CD4-positive, alpha-beta T cell (primary cell): Measurements from ENCODE around the gene LRRC1. TPM values are rescaled to one million over a fixed set of nuclear protein-coding genes. Genes with fewer than 3 reads are reported as not detected.

Source experiments
- ATAC-seq: fragments of 200-7000 bp; cut with Tn5 transposase; one replicate; pipeline ENCODE4 v1.10.0; 2022; ENCODE audit warnings: mild to moderate bottlenecking; ENCODE audit not compliant: poor library complexity
- CTCF ChIA-PET: fragments of 350-600 bp; sonication (Branson Sonifier 250); formaldehyde crosslinking; loops from one replicate; lab custom pipeline; 2021; ENCODE audit warnings: antibody characterized with exemption, inconsistent platforms; lab: Charles Lee
- POLR2A ChIA-PET: fragments of 350-600 bp; sonication (Branson Sonifier 250); formaldehyde crosslinking; loops from one replicate; lab custom pipeline; 2021; ENCODE audit warnings: antibody characterized with exemption, inconsistent platforms; lab: Charles Lee
- DNase-seq, 14 experiments: peaks; one replicate each; pipeline ENCODE4 v3.0.0-alpha.2; 2013 to 2020; ENCODE audit warnings: mixed read lengths in 2 of 14
- H3K27ac ChIP-seq, 2 donors: one replicate each; pipeline versions ENCODE4 v1.5.1 to v1.7.0; 2013; ENCODE audit warnings: low read length in 2 of 2, low read depth in 1 of 2, mild to moderate bottlenecking in 1 of 2
- H3K27me3 ChIP-seq, 2 experiments: 1 replicate in 1 of 2; 2 replicates in 1 of 2; pipeline versions ENCODE4 v1.6.1 to v1.7.0; 2013; ENCODE audit warnings: low read length in 2 of 2, control low read depth in 1 of 2, mild to moderate bottlenecking in 1 of 2, moderate library complexity in 1 of 2; ENCODE audit not compliant: insufficient read depth in 2 of 2, control insufficient read depth in 1 of 2
- H3K36me3 ChIP-seq: one replicate; pipeline ENCODE4 v1.6.1; 2013; ENCODE audit warnings: low read length, control low read depth; ENCODE audit not compliant: insufficient read depth
- H3K4me1 ChIP-seq: one replicate; pipeline ENCODE4 v1.6.1; 2013; ENCODE audit warnings: low read length, control low read depth; ENCODE audit not compliant: insufficient read depth
- H3K4me3 ChIP-seq: one replicate; pipeline ENCODE4 v1.5.1; 2013; ENCODE audit warnings: mild to moderate bottlenecking, low read length, moderate library complexity
- H3K9me3 ChIP-seq, 2 experiments: 1 replicate in 1 of 2; 2 replicates in 1 of 2; pipeline versions ENCODE4 v1.6.1 to v1.7.0; 2013; ENCODE audit warnings: low read length in 2 of 2, mild to moderate bottlenecking in 2 of 2, control low read depth in 1 of 2, moderate library complexity in 1 of 2; ENCODE audit not compliant: control insufficient read depth in 1 of 2, insufficient read depth in 1 of 2
- H3K27ac Mint-ChIP-seq: one replicate; pipeline ENCODE4 v1.8.0; 2020; ENCODE audit warnings: mixed read lengths
- H3K27me3 Mint-ChIP-seq: one replicate; pipeline ENCODE4 v1.8.0; 2021; ENCODE audit warnings: mixed read lengths
- H3K36me3 Mint-ChIP-seq: one replicate; pipeline ENCODE4 v1.8.0; 2021; ENCODE audit warnings: low read depth, mixed read lengths
- H3K4me1 Mint-ChIP-seq: one replicate; pipeline ENCODE4 v1.8.0; 2021; ENCODE audit warnings: low read depth, mixed read lengths
- H3K4me3 Mint-ChIP-seq: one replicate; pipeline ENCODE4 v1.8.0; 2020; ENCODE audit warnings: mild to moderate bottlenecking, mixed read lengths
- H3K9me3 Mint-ChIP-seq: one replicate; pipeline ENCODE4 v1.8.0; 2020; ENCODE audit warnings: mixed read lengths
- intact Hi-C, 2 experiments: fragments of 100-400 bp; cut with DNase I in 1 of 2; cut with micrococcal nuclease in 1 of 2; formaldehyde crosslinking; loops; one replicate each; pipeline versions ENCODE4 v1.15.1 to v1.9.0; 2023 to 2025; cut with DNase I, micrococcal nuclease
- total RNA-seq, 174 experiments: library from RNA in 2 of 174; stranded (reverse) in 2 of 174; gene quantifications; one replicate each; pipeline ENCODE4 v1.2.3 and lab custom pipeline; 2021 to 2026
- TF ChIP-seq, protein P1 (sequence below): fragments of 200-600 bp; IDR thresholded peaks from one replicate; pipeline ENCODE4 v1.8.0; 2022; ENCODE audit warnings: antibody characterized with exemption, mild to moderate bottlenecking

LRRC1 gene
- total RNA-seq, 2 experiments from 2014 or later, result 0.78 to 1.1 TPM

DNA sequence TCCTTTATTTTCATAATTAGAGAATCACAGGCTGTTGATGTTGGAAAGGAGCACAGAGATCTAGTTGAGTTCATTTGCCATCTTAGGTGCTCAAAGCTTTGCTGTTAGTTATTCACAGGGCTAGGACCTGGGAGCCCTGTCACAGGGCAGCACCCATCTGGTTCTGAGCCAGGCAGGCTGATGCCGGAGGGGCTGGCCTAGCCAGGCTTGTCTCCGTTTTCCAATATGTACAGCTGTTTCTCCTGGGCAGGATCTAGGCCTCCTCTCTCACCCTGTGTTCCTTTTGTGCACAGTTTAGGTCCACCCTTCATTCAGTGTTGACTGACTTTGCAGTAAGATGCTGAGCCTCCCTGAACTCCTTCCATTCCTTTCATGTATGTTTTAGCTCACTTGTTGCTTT is 33.4 kb downstream of the LRRC1 start:
- ATAC-seq, result no peak
- POLR2A ChIA-PET, result no interaction called here

DNA sequence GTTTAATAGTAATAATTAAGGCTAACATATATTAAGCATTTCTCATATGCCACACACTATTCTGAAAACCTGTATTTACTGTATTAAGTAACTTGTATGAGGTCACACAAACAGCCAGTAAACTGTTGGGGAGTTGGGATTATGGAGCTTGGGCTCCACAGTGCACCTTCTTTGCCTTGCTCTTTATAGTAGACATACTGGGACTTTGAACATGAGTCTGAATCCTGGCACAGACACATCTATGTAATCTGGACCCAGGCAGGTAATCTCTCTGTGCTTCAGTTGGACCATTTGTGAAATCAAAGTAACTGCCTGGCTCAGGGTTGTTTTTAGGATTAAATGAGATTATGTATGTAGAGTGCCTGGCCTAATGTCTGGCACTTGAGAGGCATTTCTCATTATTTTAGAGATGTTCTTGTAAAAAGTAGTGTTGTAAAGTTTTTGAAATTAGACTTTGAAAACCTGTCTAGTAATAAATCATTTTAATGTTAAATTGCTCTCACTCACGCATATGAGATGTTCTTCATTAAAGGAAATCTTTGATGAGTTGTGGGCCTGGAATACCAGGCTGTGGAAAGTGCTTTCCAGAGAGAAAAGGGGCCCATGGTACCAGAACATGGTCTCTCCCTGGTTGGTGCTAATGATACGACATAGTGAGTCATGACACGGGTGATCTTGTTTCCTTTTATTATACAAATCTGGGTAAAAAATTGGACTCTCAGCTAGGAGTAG is 34.3 kb downstream of the LRRC1 start:
- Histone ChIP-seq H3K4me1 (no peaks in the 10 kb centered on the region), H3K36me3 (no peaks in the 10 kb centered on the region), H3K9me3 (no peaks in the 10 kb centered on the region), H3K27ac (no peak overlapping the region), H3K27me3 (no peaks in the 10 kb centered on the region), H3K4me3 (no peak overlapping the region)
- ATAC-seq, result no peak
- no peak for DNase-seq
- Mint-ChIP-seq H3K4me3 (no peak overlapping the region), H3K27ac (no peak overlapping the region), H3K9me3 (no peaks in the 10 kb centered on the region), H3K27me3 (no peaks in the 10 kb centered on the region), H3K4me1 (no peaks in the 10 kb centered on the region), H3K36me3 (no peaks in the 10 kb centered on the region)
- TF ChIP-seq, protein P1, sequence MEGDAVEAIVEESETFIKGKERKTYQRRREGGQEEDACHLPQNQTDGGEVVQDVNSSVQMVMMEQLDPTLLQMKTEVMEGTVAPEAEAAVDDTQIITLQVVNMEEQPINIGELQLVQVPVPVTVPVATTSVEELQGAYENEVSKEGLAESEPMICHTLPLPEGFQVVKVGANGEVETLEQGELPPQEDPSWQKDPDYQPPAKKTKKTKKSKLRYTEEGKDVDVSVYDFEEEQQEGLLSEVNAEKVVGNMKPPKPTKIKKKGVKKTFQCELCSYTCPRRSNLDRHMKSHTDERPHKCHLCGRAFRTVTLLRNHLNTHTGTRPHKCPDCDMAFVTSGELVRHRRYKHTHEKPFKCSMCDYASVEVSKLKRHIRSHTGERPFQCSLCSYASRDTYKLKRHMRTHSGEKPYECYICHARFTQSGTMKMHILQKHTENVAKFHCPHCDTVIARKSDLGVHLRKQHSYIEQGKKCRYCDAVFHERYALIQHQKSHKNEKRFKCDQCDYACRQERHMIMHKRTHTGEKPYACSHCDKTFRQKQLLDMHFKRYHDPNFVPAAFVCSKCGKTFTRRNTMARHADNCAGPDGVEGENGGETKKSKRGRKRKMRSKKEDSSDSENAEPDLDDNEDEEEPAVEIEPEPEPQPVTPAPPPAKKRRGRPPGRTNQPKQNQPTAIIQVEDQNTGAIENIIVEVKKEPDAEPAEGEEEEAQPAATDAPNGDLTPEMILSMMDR, result no peak
- intact Hi-C loops, result no loop called here
- CTCF ChIA-PET, result no interaction called here
- POLR2A ChIA-PET, result no interaction called here

More for the DNA sequence above, 33.4 kb downstream of the LRRC1 start:
- Histone ChIP-seq H3K4me1 (no peaks in the 10 kb centered on the region), H3K27ac (no peak overlapping the region), H3K4me3 (no peak overlapping the region), H3K36me3 (no peaks in the 10 kb centered on the region), H3K27me3 (no peaks in the 10 kb centered on the region), H3K9me3 (no peaks in the 10 kb centered on the region)
- H3K4me1 Mint-ChIP-seq, result no peaks in the 10 kb centered on the region
- TF ChIP-seq, protein P1, result no peak
- DNase-seq, result no peak
- H3K9me3 Mint-ChIP-seq, result no peaks in the 10 kb centered on the region
- H3K27ac Mint-ChIP-seq, result no peak overlapping the region
- CTCF ChIA-PET, result no interaction called here
- intact Hi-C loops, result no loop called here
- H3K36me3 Mint-ChIP-seq, result no peaks in the 10 kb centered on the region
- no peak overlapping the region for H3K4me3 Mint-ChIP-seq
- no peaks in the 10 kb centered on the region for H3K27me3 Mint-ChIP-seq

DNA sequence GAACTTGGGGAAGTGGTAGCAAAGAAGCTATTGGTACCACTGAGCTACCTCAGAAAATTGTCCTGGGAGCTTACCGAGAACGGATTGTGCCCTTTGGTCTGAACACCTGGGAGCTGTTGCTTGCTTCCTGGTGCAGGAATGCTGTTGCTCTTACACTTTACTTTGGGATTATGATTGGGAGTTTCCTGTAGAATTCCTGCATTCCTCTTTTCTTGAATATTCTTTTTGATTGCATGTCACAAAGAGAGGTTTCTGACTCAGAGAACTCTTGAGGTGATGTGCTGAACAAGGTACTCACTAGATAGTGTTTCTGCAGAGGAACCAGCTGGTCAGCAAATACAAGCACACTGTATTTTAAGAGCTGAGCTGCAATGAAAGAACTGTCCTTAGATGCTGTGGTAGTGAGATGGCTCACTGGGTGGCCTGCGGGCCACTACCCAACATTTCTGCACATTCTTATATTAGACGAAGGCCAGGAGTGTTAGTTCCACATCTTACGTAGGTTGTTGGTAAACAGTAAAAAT is 35.0 kb downstream of the LRRC1 start:
- DNase-seq (no peak), ATAC-seq (no peak)
- Histone ChIP-seq H3K27me3 (no peaks in the 10 kb centered on the region), H3K4me3 (no peak overlapping the region), H3K9me3 (no peaks in the 10 kb centered on the region), H3K4me1 (no peaks in the 10 kb centered on the region), H3K27ac (no peak overlapping the region), H3K36me3 (no peaks in the 10 kb centered on the region)
- intact Hi-C loops, result no loop called here
- no peak overlapping the region for H3K4me3 Mint-ChIP-seq
- TF ChIP-seq, protein P1, result no peak
- H3K36me3 Mint-ChIP-seq, result no peaks in the 10 kb centered on the region
- H3K9me3 Mint-ChIP-seq, result no peaks in the 10 kb centered on the region
- H3K4me1 Mint-ChIP-seq, result no peaks in the 10 kb centered on the region
- ChIA-PET POLR2A (no interaction called here), CTCF (no interaction called here)
- H3K27ac Mint-ChIP-seq, result no peak overlapping the region
- H3K27me3 Mint-ChIP-seq, result no peaks in the 10 kb centered on the region
